EH (cell line): Measurements from ENCODE around the gene MBNL2.

Source experiments
- DNase-seq: peaks from one replicate; pipeline ENCODE4 v3.0.0-alpha.2; 2015; ENCODE audit warnings: low read depth

MBNL2 gene

GRCh38 chr13:97423300-97424045, 201.3 kb downstream of the MBNL2 start:
- no peak for DNase-seq

- DNase-seq, result no peak
Measured at GRCh38 chr13:97425590-97425989, 203.5 kb downstream of the MBNL2 start.

- no peak for DNase-seq
Measured at GRCh38 chr13:97426695-97427094, 204.6 kb downstream of the MBNL2 start.

- DNase-seq, result peak; percentile 57
Measured at GRCh38 chr13:97429681-97430081, 207.5 kb downstream of the MBNL2 start.

GRCh38 chr13:97430296-97430695, 208.2 kb downstream of the MBNL2 start:
- DNase-seq, result no peak

GRCh38 chr13:97431171-97431764, 209.1 kb downstream of the MBNL2 start:
- DNase-seq, result no peak

- DNase-seq, result no peak
Measured at GRCh38 chr13:97432232-97432916, 210.2 kb downstream of the MBNL2 start.

GRCh38 chr13:97432917-97433726, 211.0 kb downstream of the MBNL2 start:
- DNase-seq, result peak; percentile 100

GRCh38 chr13:97433727-97434396, 211.7 kb downstream of the MBNL2 start, which contains the start of gene RAP2A:
TSS of gene RAP2A (plus strand) at chr13:97434169. CDS start at chr13:97434471, 302 bp downstream.
- DNase-seq, result peak; percentile 94

GRCh38 chr13:97434397-97435201, 212.5 kb downstream of the MBNL2 start:
- peak; percentile 46 for DNase-seq

GRCh38 chr13:97435323-97435722, 213.2 kb downstream of the MBNL2 start:
- DNase-seq, result no peak

GRCh38 chr13:97435794-97436193, 213.7 kb downstream of the MBNL2 start:
- peak; percentile 14 for DNase-seq

- DNase-seq, result no peak
Measured at GRCh38 chr13:97436845-97437244, 214.7 kb downstream of the MBNL2 start.

GRCh38 chr13:97437729-97438128, 215.6 kb downstream of the MBNL2 start:
- no peak for DNase-seq

- peak; percentile 21 for DNase-seq
Measured at GRCh38 chr13:97438856-97439595, 216.9 kb downstream of the MBNL2 start.

- DNase-seq, result no peak
Measured at GRCh38 chr13:97440598-97441170, 218.6 kb downstream of the MBNL2 start.

GRCh38 chr13:97441368-97441767, 219.2 kb downstream of the MBNL2 start:
- no peak for DNase-seq
